EH (cell line): ENCODE measurements around the gene MYZAP.

Source experiments
- DNase-seq: peaks from one replicate; pipeline ENCODE4 v3.0.0-alpha.2; 2015; ENCODE audit warnings: low read depth

MYZAP gene

DNA sequence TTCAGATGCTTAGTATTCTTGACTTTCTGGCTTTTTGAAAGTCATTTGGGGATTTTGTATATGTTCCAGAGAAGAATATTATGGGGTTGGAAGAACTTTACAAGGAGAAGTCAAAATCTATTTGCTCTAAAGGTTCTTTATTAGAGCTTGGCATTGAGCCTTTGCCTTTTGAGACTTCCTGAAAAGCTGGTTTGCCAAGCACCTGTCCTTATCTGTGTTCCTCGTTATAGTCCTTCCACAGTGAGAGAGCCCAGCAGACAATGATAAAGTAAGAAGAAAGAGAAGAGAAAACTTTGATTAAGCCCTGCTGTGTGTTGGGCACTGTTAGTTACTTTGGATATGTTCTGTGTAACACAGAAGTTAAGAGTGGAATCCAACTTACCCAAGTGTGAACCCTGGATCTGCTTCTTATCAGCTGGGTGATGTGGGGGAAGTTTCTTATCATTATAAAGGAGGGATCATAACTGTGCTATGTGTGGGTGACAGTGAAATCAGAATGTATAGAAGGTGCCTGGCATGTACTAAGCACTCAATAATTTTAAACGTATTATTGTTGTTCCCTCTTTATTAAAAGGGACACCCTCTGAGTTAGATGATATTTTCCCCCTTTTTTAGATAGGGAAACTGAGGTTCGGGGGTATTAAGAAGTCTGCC is 70.5 kb downstream of the MYZAP start:
- DNase-seq: no peak

DNA sequence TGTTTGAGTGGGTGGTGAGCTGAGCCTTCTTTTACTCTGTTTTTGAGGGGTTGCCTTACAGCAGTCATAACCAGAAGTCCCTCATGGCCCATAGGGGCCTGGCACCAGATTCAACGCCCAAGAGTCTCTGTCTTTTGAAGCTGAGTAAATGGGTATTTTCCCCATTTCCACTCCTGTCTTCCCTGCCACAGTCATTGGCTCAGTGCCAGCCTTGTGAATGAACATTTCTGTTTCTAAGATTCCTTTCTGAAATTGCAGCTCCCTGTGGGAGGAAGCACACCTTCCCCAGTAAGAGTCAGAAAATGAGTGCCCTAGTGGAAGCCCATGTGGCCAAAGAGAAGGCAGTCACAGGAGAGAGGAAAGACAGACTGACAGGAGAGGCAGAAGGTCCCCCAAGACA is 71.1 kb downstream of the MYZAP start:
- DNase-seq: no peak

DNA sequence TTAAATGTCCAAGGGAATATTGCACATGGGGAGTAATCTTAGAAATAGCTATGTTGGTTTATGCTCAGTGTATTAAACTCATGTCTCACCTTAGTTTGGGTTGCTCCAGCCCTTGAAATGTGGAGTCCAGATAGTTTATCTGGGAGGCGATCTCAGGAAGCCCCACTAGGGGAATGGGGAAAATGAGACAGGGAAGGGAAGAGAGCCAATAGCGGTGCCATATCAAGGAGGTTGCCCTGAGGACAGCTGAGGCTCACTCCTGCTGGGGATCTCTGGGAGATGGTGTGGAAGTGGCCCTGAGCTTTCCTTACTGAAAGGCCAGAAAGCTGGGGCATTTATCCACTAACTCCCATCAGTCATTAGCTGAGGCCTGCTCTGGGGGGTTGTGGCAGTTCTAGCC is 71.6 kb downstream of the MYZAP start:
- DNase-seq: no peak

DNA sequence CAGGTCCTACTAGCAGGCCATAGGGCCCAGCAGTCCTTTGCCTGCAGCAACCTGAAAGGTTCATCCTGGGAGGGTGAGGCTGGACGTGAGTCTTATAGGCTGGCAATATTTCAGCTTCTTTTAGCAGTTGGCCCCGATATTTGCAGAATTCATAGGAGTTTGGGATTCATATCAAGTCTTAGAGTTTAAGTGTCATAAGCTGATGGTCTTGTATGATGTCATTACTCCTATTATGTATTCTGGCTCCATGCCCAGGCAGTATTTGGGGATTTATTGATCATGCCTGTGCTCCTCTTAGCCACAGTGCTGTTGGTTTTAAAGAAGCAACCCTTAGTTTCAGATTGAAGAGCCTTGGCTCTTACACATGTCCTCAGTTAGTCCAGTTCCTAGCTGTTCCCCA is 73.5 kb downstream of the MYZAP start:
- no peak for DNase-seq

DNA sequence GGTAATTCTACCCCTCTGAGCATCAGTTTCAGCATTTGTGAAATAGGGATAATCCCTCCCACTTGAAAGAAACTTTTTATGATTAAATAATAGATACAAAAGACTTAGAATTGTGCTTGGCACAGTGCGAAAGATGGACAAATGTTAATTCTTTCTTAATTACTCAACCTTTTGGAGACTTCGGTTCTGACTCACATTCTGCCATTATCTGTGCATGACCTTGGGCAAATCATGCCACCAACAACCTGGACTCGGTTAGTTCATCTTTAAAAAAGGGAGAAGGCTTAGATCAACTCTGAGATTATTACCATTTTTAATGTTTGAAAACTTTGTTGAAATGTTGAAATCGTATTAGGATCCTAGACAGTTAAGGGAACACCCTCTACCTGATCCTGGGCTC is 74.2 kb downstream of the MYZAP start:
- peak; percentile 20 for DNase-seq

DNA sequence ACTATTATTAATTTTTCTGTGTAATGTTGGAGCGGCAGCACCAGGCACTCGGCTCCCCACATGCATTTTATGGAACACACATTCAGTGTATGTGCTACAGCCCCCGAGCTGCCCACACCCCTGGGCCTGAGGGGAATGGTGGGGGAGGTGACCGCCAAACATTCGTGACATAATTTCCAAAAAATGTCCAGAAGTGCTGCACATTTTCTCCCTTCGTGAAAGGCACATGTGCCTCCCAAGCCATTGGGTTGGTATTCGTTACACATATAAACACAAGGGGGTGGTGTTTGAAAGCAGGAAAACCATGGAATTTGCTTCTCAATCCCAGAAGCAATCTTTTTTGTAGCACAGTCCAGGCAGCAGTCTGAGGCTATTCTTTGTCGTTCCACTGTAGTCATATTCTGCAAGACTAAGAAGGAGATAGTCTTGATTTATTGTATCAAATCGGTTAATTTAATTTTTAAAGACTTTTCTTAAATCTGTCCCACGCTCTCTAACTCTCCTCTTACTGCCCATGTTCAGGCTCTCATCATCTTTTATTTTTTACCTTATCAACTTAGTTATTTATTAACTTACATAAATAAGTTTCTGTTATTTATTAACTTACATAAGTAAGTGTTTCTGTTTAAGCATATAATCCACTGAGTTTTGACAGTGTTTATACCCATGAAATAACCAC is 75.6 kb downstream of the MYZAP start:
- DNase-seq: peak; percentile 89

DNA sequence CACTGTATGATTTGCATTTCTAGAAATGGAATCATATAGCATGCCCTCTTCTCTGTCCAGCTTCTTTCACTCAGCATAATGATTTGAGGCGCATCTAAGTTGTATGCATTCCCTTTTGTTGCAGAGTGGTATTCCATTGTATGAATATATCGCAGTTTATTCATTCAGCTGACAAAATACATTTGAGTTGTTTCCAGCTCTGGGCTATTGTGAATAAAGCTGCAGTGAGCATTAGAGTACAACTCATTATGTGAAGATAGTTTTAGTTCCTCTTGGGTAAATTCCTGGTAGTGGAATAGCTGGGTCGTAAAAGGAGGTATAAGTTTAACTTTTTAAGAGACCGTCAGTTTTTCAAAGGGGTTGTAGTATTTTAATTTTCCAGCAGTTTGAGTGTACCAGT is 76.3 kb downstream of the MYZAP start:
- no peak for DNase-seq

DNA sequence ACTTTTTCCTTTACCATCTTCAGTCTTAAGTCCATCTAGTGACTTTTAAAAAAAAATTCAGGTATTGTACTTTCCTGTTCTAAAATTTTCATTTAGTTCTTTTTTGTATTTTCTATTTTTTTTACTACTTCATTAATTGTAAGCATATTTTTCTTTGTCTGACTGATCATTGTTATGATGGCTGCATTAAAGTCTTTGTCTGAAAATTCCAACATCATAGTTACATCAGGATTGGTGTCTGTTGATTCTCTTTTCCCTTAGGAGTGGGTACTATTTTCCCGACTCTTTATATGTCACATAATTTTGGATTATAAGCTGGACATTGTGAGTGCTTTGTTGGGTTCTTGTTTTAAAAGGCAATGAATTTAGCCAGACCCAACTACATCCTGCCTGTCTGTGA is 79.9 kb downstream of the MYZAP start:
- peak; percentile 48 for DNase-seq

DNA sequence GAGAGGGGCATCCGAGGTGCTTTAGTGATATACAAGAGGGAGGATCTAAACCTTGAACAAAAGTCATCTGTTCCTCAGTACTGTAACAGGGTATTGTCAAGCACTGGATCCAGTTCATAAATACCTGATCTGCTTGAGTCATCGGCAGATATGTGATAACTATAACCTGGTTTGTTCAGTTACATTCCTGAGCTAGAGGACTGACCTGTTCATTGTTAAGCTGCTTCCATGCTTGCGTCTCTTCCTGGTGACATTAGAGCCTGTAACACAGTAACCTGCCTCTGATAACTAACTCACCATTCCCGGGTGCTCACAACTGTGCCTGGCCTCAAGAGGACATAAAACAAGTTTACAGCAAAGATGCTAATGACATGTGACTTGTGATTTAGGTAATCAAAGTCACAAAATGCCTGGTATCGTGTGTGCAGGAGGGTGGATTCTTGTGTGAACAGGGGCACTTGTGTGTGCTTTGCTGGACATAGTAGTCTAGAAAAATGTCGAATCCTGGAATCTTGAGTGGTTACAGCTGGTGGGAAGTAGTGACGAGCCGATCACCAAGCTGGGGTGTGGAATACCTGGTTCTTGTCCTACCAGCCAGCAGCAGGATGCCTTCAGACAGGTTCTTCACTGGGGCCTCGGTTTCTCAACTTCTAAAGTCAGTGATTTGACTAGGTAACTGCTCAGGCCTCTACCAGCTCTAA is 83.9 kb downstream of the MYZAP start:
- no peak for DNase-seq

DNA sequence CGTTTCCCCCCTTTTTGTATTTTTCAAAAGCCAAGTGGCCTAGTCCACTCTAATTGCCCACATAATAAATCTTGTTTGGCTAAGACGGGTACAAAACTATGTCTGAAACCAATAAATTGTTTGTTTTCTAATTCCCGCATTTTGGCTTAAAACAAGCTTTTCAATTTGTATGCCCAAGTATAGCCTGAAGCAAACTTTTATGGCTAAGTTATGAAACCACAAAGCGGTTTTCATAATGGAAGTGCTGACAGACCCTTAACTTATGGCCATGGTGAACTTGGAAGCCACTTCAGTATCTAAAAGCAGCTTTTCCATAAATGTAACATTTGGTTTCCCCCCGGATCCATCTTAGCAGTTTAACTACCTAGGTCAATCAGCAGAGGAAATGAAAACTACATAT is 84.9 kb downstream of the MYZAP start:
- no peak for DNase-seq

DNA sequence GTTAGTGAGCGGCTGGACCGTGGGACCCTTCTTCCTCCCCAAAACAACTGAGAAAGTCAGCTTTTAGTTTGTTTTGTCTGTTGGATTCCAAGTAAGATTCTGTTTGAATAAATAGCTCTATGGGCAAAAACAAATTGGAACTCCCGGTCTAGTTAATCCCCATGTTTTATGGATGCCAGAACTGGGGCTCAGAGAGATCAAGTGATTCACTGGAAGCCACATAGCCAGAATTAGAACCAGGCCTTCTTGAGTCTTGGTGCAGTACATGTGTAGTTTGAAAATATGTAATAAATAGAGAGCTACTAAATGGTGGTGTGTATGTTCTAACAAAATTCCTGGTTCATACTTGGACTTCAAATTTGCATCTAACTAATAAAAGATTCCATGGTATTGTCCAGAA is 85.5 kb downstream of the MYZAP start:
- no peak for DNase-seq

DNA sequence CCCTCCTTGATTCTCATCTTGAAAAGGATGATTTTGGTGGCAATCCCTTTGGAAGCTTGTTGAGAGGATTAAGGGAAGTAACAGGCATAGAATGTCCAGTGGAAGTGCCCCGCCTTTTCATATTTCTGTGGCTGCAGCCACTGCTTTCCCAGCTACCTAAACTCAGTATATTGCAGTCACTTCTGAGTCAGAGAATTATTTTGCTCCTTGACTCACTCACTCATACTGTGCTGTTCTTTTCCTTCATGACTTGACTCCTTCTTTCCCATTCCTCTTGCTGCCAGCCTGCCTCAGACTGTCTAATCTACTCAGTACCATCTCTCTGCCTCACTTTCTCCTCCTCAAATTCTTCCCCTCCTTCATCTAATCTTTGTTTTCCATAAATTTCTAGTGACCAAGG is 88.3 kb downstream of the MYZAP start:
- peak; percentile 86 for DNase-seq

DNA sequence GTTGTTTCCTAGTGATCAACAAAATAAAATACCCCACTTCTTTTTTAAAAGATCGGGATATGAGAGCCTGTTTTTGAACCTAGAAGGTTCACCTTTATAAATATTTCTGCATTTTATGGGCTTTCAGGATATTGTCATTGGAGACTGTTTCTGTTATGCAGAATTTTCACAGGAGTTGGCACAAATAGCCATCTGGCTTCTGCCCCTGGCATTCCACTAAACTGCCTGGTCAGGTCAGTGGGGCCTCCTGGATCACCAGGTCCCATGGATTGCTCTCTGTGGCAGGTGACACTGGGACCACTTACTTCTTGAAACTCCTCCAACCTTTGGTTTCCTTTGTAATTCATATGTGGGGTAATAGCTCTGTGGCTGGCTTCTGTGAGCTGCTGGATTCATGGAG is 89.3 kb downstream of the MYZAP start:
- no peak for DNase-seq

DNA sequence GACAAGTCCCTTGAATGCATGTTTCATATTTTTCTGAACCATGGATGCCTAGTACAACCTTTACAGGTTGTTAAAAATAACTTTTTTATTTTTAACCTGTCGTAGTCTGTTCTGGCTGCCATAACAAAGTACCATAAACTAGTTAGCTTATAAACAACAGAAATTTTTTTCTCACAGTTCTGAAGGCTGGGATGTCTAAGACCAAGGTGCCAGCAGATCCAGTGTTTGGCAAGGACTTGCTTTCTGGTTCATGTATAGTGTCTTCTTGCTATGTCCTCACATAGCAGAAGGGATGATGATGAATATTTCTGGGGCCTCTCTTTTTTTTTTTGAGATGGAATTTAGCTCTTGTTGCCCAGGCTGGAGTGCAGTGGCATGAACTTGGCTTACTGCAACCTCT is 91.8 kb downstream of the MYZAP start:
- no peak for DNase-seq

DNA sequence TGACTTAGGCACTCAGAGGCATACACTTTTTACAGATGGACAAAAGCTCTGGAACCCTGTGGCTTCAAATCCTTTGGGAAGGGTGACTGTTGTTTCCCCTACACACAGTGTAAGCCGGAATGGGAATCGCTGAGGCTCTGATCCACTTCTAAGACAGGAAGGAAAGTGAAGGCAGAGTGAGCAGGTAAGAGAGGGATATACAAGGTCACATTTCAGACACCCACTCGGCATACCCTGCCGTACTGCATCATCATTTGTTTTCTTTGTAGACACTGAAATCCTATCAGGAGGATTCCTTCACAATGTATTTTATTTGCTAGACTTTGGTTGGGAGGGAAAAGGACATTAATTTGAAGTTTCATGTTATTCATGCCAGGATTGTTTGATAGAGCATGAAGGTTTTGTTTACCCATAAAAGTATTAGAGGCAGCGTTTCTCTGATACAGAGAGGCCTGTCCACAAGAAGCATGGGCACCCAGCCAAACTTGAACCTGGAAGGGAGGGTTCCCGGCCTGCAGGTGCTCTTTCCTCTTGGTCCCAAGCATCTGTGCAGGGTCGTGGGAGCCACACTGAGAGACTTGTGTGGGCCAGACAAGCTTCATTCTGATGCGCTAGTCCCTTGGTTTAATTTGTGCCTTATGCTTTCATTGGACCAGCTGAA is 92.9 kb downstream of the MYZAP start:
- DNase-seq: no peak

DNA sequence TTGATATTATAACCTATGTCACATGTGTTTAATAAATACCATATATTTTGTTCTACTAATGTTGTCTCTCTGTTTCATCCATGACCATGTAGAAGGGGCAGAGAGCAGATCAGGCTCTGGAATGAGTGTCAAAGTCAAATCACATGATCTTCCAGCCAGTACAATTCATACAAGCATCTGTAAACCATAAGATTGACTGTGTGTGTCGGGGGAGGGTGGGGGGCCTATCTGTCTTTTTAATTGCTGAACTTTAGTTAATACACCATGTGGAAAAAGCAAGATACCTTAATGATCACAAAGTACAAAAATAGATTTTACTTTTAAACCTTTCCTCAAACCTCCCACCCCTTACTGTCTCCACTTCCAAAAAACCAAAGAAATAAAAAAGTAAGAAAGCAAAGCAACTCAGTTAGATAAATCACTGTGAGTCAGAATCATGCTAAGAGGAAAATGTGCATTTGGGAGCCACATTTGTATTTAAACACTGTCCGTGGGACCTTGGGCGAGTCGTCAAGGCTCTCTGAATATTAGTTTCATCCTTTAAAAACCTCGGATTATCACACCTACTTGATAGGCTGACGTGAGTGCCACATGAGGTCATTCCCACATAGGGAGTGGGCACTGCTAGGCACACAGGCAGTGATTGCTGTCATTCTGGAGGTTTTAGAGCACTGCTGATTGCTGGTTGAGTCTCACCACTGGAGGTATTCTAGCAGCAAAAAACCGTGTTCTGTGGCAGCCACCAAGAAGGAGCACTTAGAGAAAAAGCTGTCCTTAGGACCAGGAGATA is 93.8 kb downstream of the MYZAP start:
- peak; percentile 10 for DNase-seq

DNA sequence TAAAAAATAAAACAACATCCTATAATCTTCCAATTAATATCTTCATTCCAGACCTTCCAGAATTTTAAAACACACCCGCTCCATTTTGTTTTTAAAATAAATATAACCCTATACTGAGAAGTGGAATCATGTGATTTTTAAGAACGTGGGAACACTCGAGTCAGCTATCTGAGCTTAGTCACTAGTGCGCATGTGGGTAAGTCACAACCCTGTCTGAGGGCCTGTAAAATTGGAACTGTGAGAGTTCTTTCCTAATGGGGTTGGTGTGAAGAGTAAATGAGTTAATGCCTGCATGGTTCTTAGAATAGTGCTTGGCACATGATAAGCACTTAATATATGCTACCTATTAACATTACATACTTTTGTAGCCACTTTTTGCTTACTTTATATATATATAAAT is 95.0 kb downstream of the MYZAP start:
- no peak for DNase-seq

DNA sequence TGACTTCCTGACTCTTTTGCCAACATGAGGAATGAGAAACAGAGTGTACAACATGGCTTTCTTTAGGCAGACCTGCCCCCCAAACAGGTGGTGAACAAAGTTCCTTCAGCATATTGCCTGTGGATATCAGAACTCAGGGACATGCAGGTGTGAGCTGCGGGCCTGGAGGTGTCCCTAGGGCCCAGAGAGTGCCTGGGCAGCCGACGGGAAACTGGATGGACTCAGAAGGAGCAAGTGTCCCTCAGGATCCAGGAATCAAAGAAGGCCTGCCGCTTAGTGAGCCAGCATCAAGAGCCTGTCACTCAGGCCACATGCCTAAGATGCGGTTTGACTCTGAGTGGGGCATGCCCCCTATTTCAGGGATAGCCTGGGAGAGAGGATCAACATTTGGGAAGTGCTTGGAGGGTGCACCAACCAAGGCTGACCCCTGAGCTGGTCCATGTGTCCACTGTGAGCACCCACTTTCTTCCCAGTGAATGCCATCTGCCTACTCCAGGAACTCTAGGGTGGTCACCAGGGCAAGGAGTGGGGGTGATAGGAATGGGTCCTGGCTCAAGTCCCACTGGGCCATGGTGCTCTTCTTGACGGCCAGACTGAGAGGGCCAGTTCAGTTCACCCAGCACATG is 98.8 kb downstream of the MYZAP start:
- no peak for DNase-seq

DNA sequence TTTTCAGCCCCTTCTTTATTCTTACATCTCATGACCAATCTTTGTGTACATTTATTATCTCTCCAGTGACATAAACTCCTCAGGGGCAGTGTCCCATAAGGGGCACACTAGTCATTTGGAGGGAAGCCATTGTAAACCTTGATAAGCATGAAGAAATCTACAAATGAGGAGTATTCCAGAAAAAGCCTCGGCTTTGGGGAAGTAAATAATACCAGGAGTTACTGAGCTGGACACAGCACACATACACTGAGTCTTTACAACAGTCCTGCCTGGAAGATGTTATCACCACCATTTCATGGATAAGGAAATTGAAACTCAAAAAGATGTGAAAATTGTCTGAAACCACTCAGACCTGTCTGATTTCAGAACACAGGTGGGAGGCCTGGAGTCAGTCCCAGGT is 99.4 kb downstream of the MYZAP start:
- DNase-seq: no peak

DNA sequence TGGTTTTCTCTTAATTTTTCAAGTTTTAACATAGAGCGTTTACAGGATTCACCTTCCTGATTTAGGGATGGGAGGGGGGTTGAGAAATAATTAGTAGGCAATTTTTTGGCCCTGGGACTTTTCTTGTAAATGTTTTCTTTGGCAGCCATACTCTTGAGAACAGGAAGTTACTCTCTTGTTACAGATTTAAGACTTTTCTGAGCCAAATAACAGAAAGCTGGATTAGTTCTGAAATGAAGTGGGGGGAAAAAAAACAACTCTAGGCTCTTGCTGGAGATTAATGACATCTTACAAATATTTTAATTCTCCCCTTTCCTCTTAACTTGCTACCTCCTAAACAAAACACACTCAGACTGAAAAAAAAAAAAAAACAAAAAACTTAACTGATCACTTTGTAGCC is 101.0 kb downstream of the MYZAP start:
- peak; percentile 77 for DNase-seq

DNA sequence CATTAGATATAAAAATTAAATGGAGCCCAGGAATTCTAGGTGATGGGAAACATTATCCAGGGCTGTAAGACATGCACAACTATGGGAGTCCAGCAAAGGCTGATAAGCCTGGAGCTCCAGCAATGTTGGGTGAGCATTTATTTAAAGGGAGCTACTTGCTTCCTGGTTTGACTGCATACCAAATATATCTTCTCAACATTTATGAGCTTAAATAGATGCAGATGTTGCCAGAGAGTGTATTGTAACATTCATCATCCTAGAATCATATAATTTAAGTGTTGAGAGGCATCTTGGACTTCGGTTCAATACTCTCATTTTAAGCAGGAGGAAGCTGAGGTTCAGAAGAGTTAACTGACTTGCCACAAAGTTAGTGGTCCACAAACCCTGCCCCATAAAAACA is 102.6 kb downstream of the MYZAP start:
- peak; percentile 87 for DNase-seq

DNA sequence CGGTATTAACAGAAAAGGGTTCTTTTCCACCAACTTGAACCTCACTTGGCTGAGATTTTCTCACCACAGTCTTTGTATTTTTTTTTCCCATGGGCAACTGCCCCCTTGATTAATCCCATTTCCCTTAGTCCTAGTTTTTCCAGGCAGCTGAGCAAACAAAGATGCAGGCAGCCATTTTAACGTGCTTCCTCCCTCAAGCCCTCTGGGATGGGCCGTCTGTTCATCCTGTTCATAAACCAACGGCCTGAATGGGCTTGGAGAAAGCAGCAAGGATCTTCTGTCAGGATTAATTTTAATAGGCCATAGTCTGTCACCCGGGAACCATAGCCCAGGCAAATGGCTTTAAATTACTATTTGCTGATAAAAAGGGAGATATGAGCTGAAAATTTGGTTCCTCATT is 104.4 kb downstream of the MYZAP start:
- no peak for DNase-seq
